ENCODE results near the gene TMEM127.

- no peak for TF ChIP-seq POLR2A (IDR thresholded peaks at IDR 0.05; ENCODE audit: borderline replicate concordance, extremely low read depth, insufficient read depth, insufficient read length)
- TF ChIP-seq EZH2 (IDR thresholded peaks at IDR 0.05), result no peak
- peak; percentile 43 to 74 (median 73); a peak in 5 of 6 replicates for TF ChIP-seq CTCF (IDR thresholded peaks at IDR 0.05 in 2 of 3, conservative IDR thresholded peaks at IDR 0.05 in 1 of 3; ENCODE audit: borderline replicate concordance in 1 of 3, insufficient read depth in 1 of 3, low read depth in 2 of 3, low read length in 2 of 3)
- TF ChIP-seq RAD21 (IDR thresholded peaks at IDR 0.05; ENCODE audit: low read depth), result peak; percentile 66
- no peak for TF ChIP-seq POLR2AphosphoS5 (IDR thresholded peaks at IDR 0.05; ENCODE audit: low read depth, low read length)
- TF ChIP-seq, protein P1, sequence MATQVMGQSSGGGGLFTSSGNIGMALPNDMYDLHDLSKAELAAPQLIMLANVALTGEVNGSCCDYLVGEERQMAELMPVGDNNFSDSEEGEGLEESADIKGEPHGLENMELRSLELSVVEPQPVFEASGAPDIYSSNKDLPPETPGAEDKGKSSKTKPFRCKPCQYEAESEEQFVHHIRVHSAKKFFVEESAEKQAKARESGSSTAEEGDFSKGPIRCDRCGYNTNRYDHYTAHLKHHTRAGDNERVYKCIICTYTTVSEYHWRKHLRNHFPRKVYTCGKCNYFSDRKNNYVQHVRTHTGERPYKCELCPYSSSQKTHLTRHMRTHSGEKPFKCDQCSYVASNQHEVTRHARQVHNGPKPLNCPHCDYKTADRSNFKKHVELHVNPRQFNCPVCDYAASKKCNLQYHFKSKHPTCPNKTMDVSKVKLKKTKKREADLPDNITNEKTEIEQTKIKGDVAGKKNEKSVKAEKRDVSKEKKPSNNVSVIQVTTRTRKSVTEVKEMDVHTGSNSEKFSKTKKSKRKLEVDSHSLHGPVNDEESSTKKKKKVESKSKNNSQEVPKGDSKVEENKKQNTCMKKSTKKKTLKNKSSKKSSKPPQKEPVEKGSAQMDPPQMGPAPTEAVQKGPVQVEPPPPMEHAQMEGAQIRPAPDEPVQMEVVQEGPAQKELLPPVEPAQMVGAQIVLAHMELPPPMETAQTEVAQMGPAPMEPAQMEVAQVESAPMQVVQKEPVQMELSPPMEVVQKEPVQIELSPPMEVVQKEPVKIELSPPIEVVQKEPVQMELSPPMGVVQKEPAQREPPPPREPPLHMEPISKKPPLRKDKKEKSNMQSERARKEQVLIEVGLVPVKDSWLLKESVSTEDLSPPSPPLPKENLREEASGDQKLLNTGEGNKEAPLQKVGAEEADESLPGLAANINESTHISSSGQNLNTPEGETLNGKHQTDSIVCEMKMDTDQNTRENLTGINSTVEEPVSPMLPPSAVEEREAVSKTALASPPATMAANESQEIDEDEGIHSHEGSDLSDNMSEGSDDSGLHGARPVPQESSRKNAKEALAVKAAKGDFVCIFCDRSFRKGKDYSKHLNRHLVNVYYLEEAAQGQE (IDR thresholded peaks at IDR 0.05; ENCODE audit: low read depth), result no peak
- TF ChIP-seq YY1 (IDR thresholded peaks at IDR 0.05; ENCODE audit: extremely low read depth, insufficient replicate concordance, low read depth, low read length), result no peak
- no peak for TF ChIP-seq CEBPB (IDR thresholded peaks at IDR 0.05; ENCODE audit: low read depth)
These were observed 1.6 kb upstream of the TMEM127 start for GRCh38 chr2:96267159-96267971.

All from HCT116 (cell line).